Bone marrow (tissue), 2 donors: ENCODE results near the gene CDK2AP2.
"Not testable (repeated sequence)": the region's sequence is repeated elsewhere in the genome, so short reads cannot be mapped to it uniquely, and the experiment has no call there.

Experiments
- DNase-seq, 2 donors: peaks; one replicate each; lab custom pipeline; 2025; lab: John Stamatoyannopoulos, UW

CDK2AP2 gene

GRCh38 chr11:67523556-67524479, 15.9 kb upstream of the CDK2AP2 start:
- DNase-seq, result no peak

GRCh38 chr11:67522844-67523555, 15.0 kb upstream of the CDK2AP2 start, which contains the start of gene CABP2:
Gene CABP2, minus strand, starts transcription at chr11:67523446. Its CDS starts 120 bp downstream, at chr11:67523326.
- no peak for DNase-seq

- DNase-seq, result no peak
Measured at GRCh38 chr11:67522338-67522737, 14.4 kb upstream of the CDK2AP2 start.

GRCh38 chr11:67521924-67522323, 14.0 kb upstream of the CDK2AP2 start:
- DNase-seq, result no peak

GRCh38 chr11:67520856-67521824, 13.2 kb upstream of the CDK2AP2 start:
- DNase-seq, result no peak

- no peak for DNase-seq
Measured at GRCh38 chr11:67519726-67520125, 11.8 kb upstream of the CDK2AP2 start.

GRCh38 chr11:67517784-67518552, 10.0 kb upstream of the CDK2AP2 start:
- DNase-seq, result no peak

- DNase-seq, result no peak
Measured at GRCh38 chr11:67516806-67517205, 8.8 kb upstream of the CDK2AP2 start.

GRCh38 chr11:67514116-67514515, 6.2 kb upstream of the CDK2AP2 start:
- DNase-seq, result no peak

- DNase-seq, result not testable (repeated sequence)
Measured at GRCh38 chr11:67511558-67511957, 3.6 kb upstream of the CDK2AP2 start.

- DNase-seq, result no peak
Measured at GRCh38 chr11:67510023-67510345, 2.0 kb upstream of the CDK2AP2 start.

- DNase-seq, result peak; percentile 97 to 98
Measured at GRCh38 chr11:67508486-67509121, 642 bp upstream of the CDK2AP2 start.

GRCh38 chr11:67507242-67507863, 609 bp downstream of the CDK2AP2 start:
- no peak for DNase-seq

GRCh38 chr11:67506426-67507051, 1.4 kb downstream of the CDK2AP2 start:
- no peak for DNase-seq

GRCh38 chr11:67505605-67506396, 2.2 kb downstream of the CDK2AP2 start:
- peak; percentile 89 to 90 for DNase-seq

- DNase-seq, result peak in 1 of 2 donors; percentile 76
Measured at GRCh38 chr11:67504950-67505581, 2.9 kb downstream of the CDK2AP2 start, which contains the start of gene PITPNM1. Gene PITPNM1, minus strand, starts transcription at chr11:67505363. Its CDS starts 1,183 bp downstream, at chr11:67504180.

- no peak for DNase-seq
Measured at GRCh38 chr11:67504005-67504949, 3.7 kb downstream of the CDK2AP2 start.
